HEK293T (cell line): ENCODE measurements around the gene SLC16A8.

Experiments
- CTCF ChIA-PET: fragments of 350-600 bp; formaldehyde crosslinking; extraction: SDS; loops from one replicate; lab custom pipeline; 2021; ENCODE audit warnings: antibody characterized with exemption, inconsistent platforms; lab: Yijun Ruan, JAX
- POLR2A ChIA-PET: fragments of 350-600 bp; formaldehyde crosslinking; extraction: SDS; loops from one replicate; lab custom pipeline; 2020; ENCODE audit warnings: antibody characterized with exemption, inconsistent platforms; lab: Yijun Ruan, JAX
- DNase-seq: peaks from one replicate; pipeline ENCODE4 v3.0.0; 2012; ENCODE audit warnings: mixed read lengths; ENCODE audit errors: extremely low spot score
- ARNT ChIP-seq: fragments of 450-650 bp; IDR thresholded peaks from 2 replicates; pipeline ENCODE4 v1.6.1; 2017; ENCODE audit warnings: mild to moderate bottlenecking
- BHLHE40 ChIP-seq: fragments of 450-650 bp; IDR thresholded peaks from 2 replicates; pipeline ENCODE4 v1.6.1; 2016; ENCODE audit warnings: mild to moderate bottlenecking, moderate library complexity, borderline replicate concordance
- CTBP1 ChIP-seq: fragments of 450-650 bp; IDR thresholded peaks from 2 replicates; pipeline ENCODE4 v1.6.1; 2016; ENCODE audit warnings: borderline replicate concordance
- ELF4 ChIP-seq: fragments of 450-650 bp; IDR thresholded peaks from 2 replicates; pipeline ENCODE4 v1.6.1; 2017; ENCODE audit warnings: antibody characterized with exemption
- FOXA1 ChIP-seq: fragments of 450-650 bp; IDR thresholded peaks from 2 replicates; pipeline ENCODE4 v1.6.1; 2016; ENCODE audit warnings: mild to moderate bottlenecking
- FOXK2 ChIP-seq: fragments of 450-650 bp; IDR thresholded peaks from 2 replicates; pipeline ENCODE4 v1.6.1; 2016; ENCODE audit warnings: mild to moderate bottlenecking
- FOXM1 ChIP-seq: fragments of 450-650 bp; IDR thresholded peaks from 2 replicates; pipeline ENCODE4 v1.6.1; 2017; ENCODE audit warnings: mild to moderate bottlenecking, borderline replicate concordance
- HDGF ChIP-seq: fragments of 450-650 bp; IDR thresholded peaks from 2 replicates; pipeline ENCODE4 v1.6.1; 2017; ENCODE audit warnings: antibody characterized with exemption, borderline replicate concordance
- L3MBTL2 ChIP-seq: fragments of 450-650 bp; conservative IDR thresholded peaks from 2 replicates; pipeline ENCODE4 v1.6.1; 2016; ENCODE audit warnings: mild to moderate bottlenecking
- LEF1 ChIP-seq: fragments of 450-650 bp; IDR thresholded peaks from 2 replicates; pipeline ENCODE4 v1.6.1; 2017; ENCODE audit warnings: mild to moderate bottlenecking, borderline replicate concordance
- NFRKB ChIP-seq: fragments of 450-650 bp; IDR thresholded peaks from 2 replicates; pipeline ENCODE4 v1.6.1; 2016; ENCODE audit warnings: mild to moderate bottlenecking, moderate library complexity
- PKNOX1 ChIP-seq: fragments of 450-650 bp; IDR thresholded peaks from 2 replicates; pipeline ENCODE4 v1.6.1; 2016
- SP1 ChIP-seq: fragments of 450-650 bp; IDR thresholded peaks from 2 replicates; pipeline ENCODE4 v1.6.1; 2017
- SUZ12 ChIP-seq: fragments of 450-650 bp; IDR thresholded peaks from 2 replicates; pipeline ENCODE4 v1.6.1; 2016; ENCODE audit warnings: mild to moderate bottlenecking
- TARDBP ChIP-seq: fragments of 450-650 bp; IDR thresholded peaks from 2 replicates; pipeline ENCODE4 v1.6.1; 2016
- ZNF384 ChIP-seq: fragments of 450-650 bp; IDR thresholded peaks from 2 replicates; pipeline ENCODE4 v1.6.1; 2016

SLC16A8 gene

GRCh38 chr22:38129021-38129420 is 45.0 kb upstream of the SLC16A8 start:
- ChIA-PET POLR2A (no interaction called here), CTCF (no interaction called here)
- no peak for DNase-seq
- TF ChIP-seq LEF1 (no peak), FOXM1 (no peak), NFRKB (no peak)

- POLR2A ChIA-PET, result no interaction called here
- no peak for TF ChIP-seq FOXA1
- no peak for TF ChIP-seq FOXM1
- no peak for TF ChIP-seq L3MBTL2
- no peak for TF ChIP-seq ARNT
- no peak for TF ChIP-seq BHLHE40
- no peak for TF ChIP-seq NFRKB
- TF ChIP-seq CTBP1, result no peak
- TF ChIP-seq ZNF384, result no peak
- no peak for TF ChIP-seq LEF1
- TF ChIP-seq PKNOX1, result no peak
- no peak for TF ChIP-seq HDGF
- no peak for TF ChIP-seq SP1
- TF ChIP-seq TARDBP, result no peak
- no peak for TF ChIP-seq ELF4
- TF ChIP-seq SUZ12, result no peak
- TF ChIP-seq FOXK2, result no peak
- CTCF ChIA-PET, result no interaction called here
- DNase-seq, result no peak
These were observed 43.9 kb upstream of the SLC16A8 start for GRCh38 chr22:38127869-38128268.

- TF ChIP-seq SP1, result no peak
- no peak for TF ChIP-seq ZNF384
- TF ChIP-seq LEF1, result no peak
- TF ChIP-seq TARDBP, result no peak
- no peak for TF ChIP-seq FOXA1
- no peak for TF ChIP-seq BHLHE40
- no peak for TF ChIP-seq CTBP1
- no peak for TF ChIP-seq HDGF
- TF ChIP-seq NFRKB, result no peak
- no peak for TF ChIP-seq FOXK2
- TF ChIP-seq L3MBTL2, result no peak
- no peak for TF ChIP-seq FOXM1
- no peak for TF ChIP-seq SUZ12
- TF ChIP-seq PKNOX1, result no peak
- ChIA-PET POLR2A (no interaction called here), CTCF (no interaction called here)
- no peak for DNase-seq
These were observed 43.1 kb upstream of the SLC16A8 start for GRCh38 chr22:38126928-38127668.

- CTCF ChIA-PET, result no interaction called here
- DNase-seq, result no peak
- POLR2A ChIA-PET, result no interaction called here
- TF ChIP-seq FOXK2 (no peak), SUZ12 (no peak), BHLHE40 (no peak), ELF4 (no peak), FOXM1 (no peak), ZNF384 (no peak), L3MBTL2 (no peak), ARNT (no peak), PKNOX1 (no peak)
These were observed 41.8 kb upstream of the SLC16A8 start for GRCh38 chr22:38125751-38126201.

- TF ChIP-seq BHLHE40 (no peak), ZNF384 (no peak), FOXK2 (no peak), FOXA1 (no peak), L3MBTL2 (no peak), CTBP1 (no peak), TARDBP (no peak), SP1 (no peak), SUZ12 (no peak), HDGF (no peak), NFRKB (no peak), FOXM1 (no peak)
- CTCF ChIA-PET, result no interaction called here
- no peak for DNase-seq
- POLR2A ChIA-PET, result no interaction called here
These were observed 41.1 kb upstream of the SLC16A8 start for GRCh38 chr22:38125038-38125610.
